ENCODE data around the gene NDUFA11. TPM values are rescaled to one million over a fixed set of nuclear protein-coding genes. Genes with fewer than 3 reads are reported as not detected.

Gene NDUFA11
- total and polyA plus RNA-seq, 2 of the 13 experiments (the other 11 are each of a cell fraction or from before 2014, with no cell fraction given) = 286 to 378 TPM

DNA sequence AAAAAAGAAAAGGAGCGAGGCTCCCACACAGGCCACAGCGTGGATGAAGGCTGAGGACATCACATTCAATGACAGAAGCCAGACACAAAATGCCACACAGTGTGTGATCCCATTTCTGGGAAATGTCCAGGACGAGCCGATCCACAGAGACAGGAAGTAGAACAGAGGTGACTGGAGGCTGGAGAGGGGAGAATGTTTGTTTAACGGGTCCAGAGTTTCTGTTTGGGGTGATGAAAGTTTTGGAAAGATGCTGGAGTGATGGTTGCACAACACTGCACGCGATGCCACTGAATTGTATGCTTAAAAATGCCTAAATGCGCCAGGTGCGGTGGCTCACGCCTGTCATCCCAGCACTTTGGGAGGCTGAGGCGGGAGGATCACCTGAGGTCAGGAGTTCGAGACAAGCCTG is 32.6 kb downstream of the NDUFA11 start (continued):
- TF ChIP-seq, protein P1, sequence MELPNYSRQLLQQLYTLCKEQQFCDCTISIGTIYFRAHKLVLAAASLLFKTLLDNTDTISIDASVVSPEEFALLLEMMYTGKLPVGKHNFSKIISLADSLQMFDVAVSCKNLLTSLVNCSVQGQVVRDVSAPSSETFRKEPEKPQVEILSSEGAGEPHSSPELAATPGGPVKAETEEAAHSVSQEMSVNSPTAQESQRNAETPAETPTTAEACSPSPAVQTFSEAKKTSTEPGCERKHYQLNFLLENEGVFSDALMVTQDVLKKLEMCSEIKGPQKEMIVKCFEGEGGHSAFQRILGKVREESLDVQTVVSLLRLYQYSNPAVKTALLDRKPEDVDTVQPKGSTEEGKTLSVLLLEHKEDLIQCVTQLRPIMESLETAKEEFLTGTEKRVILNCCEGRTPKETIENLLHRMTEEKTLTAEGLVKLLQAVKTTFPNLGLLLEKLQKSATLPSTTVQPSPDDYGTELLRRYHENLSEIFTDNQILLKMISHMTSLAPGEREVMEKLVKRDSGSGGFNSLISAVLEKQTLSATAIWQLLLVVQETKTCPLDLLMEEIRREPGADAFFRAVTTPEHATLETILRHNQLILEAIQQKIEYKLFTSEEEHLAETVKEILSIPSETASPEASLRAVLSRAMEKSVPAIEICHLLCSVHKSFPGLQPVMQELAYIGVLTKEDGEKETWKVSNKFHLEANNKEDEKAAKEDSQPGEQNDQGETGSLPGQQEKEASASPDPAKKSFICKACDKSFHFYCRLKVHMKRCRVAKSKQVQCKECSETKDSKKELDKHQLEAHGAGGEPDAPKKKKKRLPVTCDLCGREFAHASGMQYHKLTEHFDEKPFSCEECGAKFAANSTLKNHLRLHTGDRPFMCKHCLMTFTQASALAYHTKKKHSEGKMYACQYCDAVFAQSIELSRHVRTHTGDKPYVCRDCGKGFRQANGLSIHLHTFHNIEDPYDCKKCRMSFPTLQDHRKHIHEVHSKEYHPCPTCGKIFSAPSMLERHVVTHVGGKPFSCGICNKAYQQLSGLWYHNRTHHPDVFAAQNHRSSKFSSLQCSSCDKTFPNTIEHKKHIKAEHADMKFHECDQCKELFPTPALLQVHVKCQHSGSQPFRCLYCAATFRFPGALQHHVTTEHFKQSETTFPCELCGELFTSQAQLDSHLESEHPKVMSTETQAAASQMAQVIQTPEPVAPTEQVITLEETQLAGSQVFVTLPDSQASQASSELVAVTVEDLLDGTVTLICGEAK (IDR thresholded peaks at IDR 0.05) = no peak
- TF ChIP-seq, protein P1 (CRISPR knock-in tag; IDR thresholded peaks at IDR 0.05) = no peak; the same call in 1 of the 2 replicates
- TF ChIP-seq MYNN (CRISPR knock-in tag; IDR thresholded peaks at IDR 0.05; ENCODE audit: low read depth) (no peak), ZNF292 (CRISPR knock-in tag; IDR thresholded peaks at IDR 0.05; ENCODE audit: borderline replicate concordance, low read depth) (peak; percentile 81; the same call in 1 of the 2 replicates), WIZ (CRISPR knock-in tag; IDR thresholded peaks at IDR 0.05) (peak; percentile 70; the same call in 1 of the 2 replicates), ADNP (CRISPR knock-in tag; IDR thresholded peaks at IDR 0.05) (peak; percentile 98), ZKSCAN8 (CRISPR knock-in tag; IDR thresholded peaks at IDR 0.05; ENCODE audit: borderline replicate concordance) (peak; percentile 95), CHCHD3 (CRISPR knock-in tag; IDR thresholded peaks at IDR 0.05) (no peak), ZNF382 (CRISPR knock-in tag; IDR thresholded peaks at IDR 0.05; ENCODE audit: borderline replicate concordance) (no peak), TAF1 (CRISPR knock-in tag; IDR thresholded peaks at IDR 0.05) (peak; percentile 46; the same call in 1 of the 2 replicates), ZNF589 (CRISPR knock-in tag; conservative IDR thresholded peaks at IDR 0.05) (peak; percentile 62; the same call in 1 of the 2 replicates), CHD2 (IDR thresholded peaks at IDR 0.05; ENCODE audit: low read depth, low read length) (no peak), HOXA3 (CRISPR knock-in tag; IDR thresholded peaks at IDR 0.05) (peak; percentile 88), PHF5A (CRISPR knock-in tag; IDR thresholded peaks at IDR 0.05; ENCODE audit: low read depth, unreplicated experiment) (peak; percentile 99)
- TF ChIP-seq, protein P2, sequence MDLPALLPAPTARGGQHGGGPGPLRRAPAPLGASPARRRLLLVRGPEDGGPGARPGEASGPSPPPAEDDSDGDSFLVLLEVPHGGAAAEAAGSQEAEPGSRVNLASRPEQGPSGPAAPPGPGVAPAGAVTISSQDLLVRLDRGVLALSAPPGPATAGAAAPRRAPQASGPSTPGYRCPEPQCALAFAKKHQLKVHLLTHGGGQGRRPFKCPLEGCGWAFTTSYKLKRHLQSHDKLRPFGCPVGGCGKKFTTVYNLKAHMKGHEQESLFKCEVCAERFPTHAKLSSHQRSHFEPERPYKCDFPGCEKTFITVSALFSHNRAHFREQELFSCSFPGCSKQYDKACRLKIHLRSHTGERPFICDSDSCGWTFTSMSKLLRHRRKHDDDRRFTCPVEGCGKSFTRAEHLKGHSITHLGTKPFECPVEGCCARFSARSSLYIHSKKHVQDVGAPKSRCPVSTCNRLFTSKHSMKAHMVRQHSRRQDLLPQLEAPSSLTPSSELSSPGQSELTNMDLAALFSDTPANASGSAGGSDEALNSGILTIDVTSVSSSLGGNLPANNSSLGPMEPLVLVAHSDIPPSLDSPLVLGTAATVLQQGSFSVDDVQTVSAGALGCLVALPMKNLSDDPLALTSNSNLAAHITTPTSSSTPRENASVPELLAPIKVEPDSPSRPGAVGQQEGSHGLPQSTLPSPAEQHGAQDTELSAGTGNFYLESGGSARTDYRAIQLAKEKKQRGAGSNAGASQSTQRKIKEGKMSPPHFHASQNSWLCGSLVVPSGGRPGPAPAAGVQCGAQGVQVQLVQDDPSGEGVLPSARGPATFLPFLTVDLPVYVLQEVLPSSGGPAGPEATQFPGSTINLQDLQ (CRISPR knock-in tag; IDR thresholded peaks at IDR 0.05) = no peak; the same call in 1 of the 2 replicates
- TF ChIP-seq, protein P3, sequence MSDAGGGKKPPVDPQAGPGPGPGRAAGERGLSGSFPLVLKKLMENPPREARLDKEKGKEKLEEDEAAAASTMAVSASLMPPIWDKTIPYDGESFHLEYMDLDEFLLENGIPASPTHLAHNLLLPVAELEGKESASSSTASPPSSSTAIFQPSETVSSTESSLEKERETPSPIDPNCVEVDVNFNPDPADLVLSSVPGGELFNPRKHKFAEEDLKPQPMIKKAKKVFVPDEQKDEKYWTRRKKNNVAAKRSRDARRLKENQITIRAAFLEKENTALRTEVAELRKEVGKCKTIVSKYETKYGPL (CRISPR knock-in tag; IDR thresholded peaks at IDR 0.05) = no peak
